H9 (cell line): ENCODE measurements around the gene RPLP1. TPM values are rescaled to one million over a fixed set of nuclear protein-coding genes. Genes with fewer than 3 reads are reported as not detected.
"Not testable (repeated sequence)": the region's sequence is repeated elsewhere in the genome, so short reads cannot be mapped to it uniquely, and the experiment has no call there.

Experiments used
- DNase-seq: peaks from one replicate; pipeline ENCODE4 v3.0.0-alpha.2; 2017
- H2AFZ ChIP-seq: one replicate; pipeline ENCODE4 v1.6.1; 2013; ENCODE audit warnings: mild to moderate bottlenecking, low read length, control low read depth, moderate library complexity
- H2AK5ac ChIP-seq: 2 replicates; pipeline ENCODE4 v1.6.1; 2013; ENCODE audit warnings: low read length, control low read depth, mixed read lengths; ENCODE audit not compliant: insufficient read length
- H2BK120ac ChIP-seq: one replicate; pipeline ENCODE4 v1.6.1; 2013; ENCODE audit warnings: low read depth, mild to moderate bottlenecking, low read length, control low read depth, inconsistent platforms; ENCODE audit not compliant: poor library complexity, severe bottlenecking
- H2BK12ac ChIP-seq: 2 replicates; pipeline ENCODE4 v1.6.1; 2013; ENCODE audit warnings: low read length, control low read depth, mixed read lengths, low read depth; ENCODE audit not compliant: insufficient read length
- H2BK15ac ChIP-seq: 2 replicates; pipeline ENCODE4 v1.6.1; 2013; ENCODE audit warnings: low read depth, low read length, control low read depth
- H2BK20ac ChIP-seq: one replicate; pipeline ENCODE4 v1.6.1; 2013; ENCODE audit warnings: low read depth, mild to moderate bottlenecking, low read length, control low read depth, inconsistent platforms; ENCODE audit not compliant: poor library complexity, severe bottlenecking
- H2BK5ac ChIP-seq: 2 replicates; pipeline ENCODE4 v1.6.1; 2013; ENCODE audit warnings: low read length, control low read depth, mixed read lengths; ENCODE audit not compliant: insufficient read length
- H3K14ac ChIP-seq: 2 replicates; pipeline ENCODE4 v1.6.1; 2013; ENCODE audit warnings: low read length, control low read depth; ENCODE audit not compliant: insufficient read depth
- H3K18ac ChIP-seq: 2 replicates; pipeline ENCODE4 v1.6.1; 2013; ENCODE audit warnings: low read depth, mild to moderate bottlenecking, mixed read lengths, low read length, control low read depth; ENCODE audit not compliant: insufficient read length
- H3K23ac ChIP-seq: 2 replicates; pipeline ENCODE4 v1.6.1; 2013; ENCODE audit warnings: low read length, control low read depth, mixed read lengths, low read depth; ENCODE audit not compliant: insufficient read length
- H3K23me2 ChIP-seq: 2 replicates; pipeline ENCODE4 v1.6.1; 2013; ENCODE audit warnings: low read depth, mild to moderate bottlenecking, mixed read lengths, low read length, control low read depth; ENCODE audit not compliant: insufficient read length, poor library complexity, severe bottlenecking
- H3K27ac ChIP-seq: 2 replicates; pipeline ENCODE4 v1.5.1; 2013; ENCODE audit warnings: low read length, control low read depth, mixed read lengths, low read depth; ENCODE audit not compliant: insufficient read length
- H3K27me3 ChIP-seq: 2 replicates; pipeline ENCODE4 v1.6.1; 2013; ENCODE audit warnings: low read length, control low read depth, inconsistent platforms; ENCODE audit not compliant: insufficient read depth
- H3K4ac ChIP-seq: 2 replicates; pipeline ENCODE4 v1.6.1; 2013; ENCODE audit warnings: low read depth, mild to moderate bottlenecking, control low read depth, inconsistent platforms, low read length, moderate library complexity
- H3K4me1 ChIP-seq: 2 replicates; pipeline ENCODE4 v1.6.1; 2013; ENCODE audit warnings: low read length, control low read depth, inconsistent platforms; ENCODE audit not compliant: insufficient read depth
- H3K4me2 ChIP-seq: 2 replicates; pipeline ENCODE4 v1.6.1; 2013; ENCODE audit warnings: low read length, control low read depth, mixed read lengths; ENCODE audit not compliant: insufficient read length, insufficient read depth
- H3K56ac ChIP-seq: 2 replicates; pipeline ENCODE4 v1.6.1; 2013; ENCODE audit warnings: low read depth, mild to moderate bottlenecking, mixed read lengths, low read length, control low read depth; ENCODE audit not compliant: insufficient read length
- H3K79me1 ChIP-seq: 2 replicates; pipeline ENCODE4 v1.6.1; 2013; ENCODE audit warnings: low read depth, mild to moderate bottlenecking, moderate library complexity, low read length, control low read depth, inconsistent platforms; ENCODE audit not compliant: insufficient read depth, poor library complexity, severe bottlenecking
- H3K79me2 ChIP-seq: 2 replicates; pipeline ENCODE4 v1.6.1; 2013; ENCODE audit warnings: low read length, control low read depth, inconsistent platforms; ENCODE audit not compliant: insufficient read depth
- H3K9ac ChIP-seq: 2 replicates; pipeline ENCODE4 v1.6.1; 2013; ENCODE audit warnings: low read length, control low read depth, mixed read lengths; ENCODE audit not compliant: insufficient read length; ENCODE audit errors: extremely low read depth
- H3K9me3 ChIP-seq: one replicate; pipeline ENCODE4 v1.6.1; 2013; ENCODE audit warnings: low read depth, low read length, inconsistent platforms; ENCODE audit not compliant: control insufficient read depth
- H3T11ph ChIP-seq: one replicate; pipeline ENCODE4 v1.6.1; 2013; ENCODE audit warnings: mild to moderate bottlenecking, low read length, control low read depth, inconsistent platforms
- H4K20me1 ChIP-seq: one replicate; pipeline ENCODE4 v1.6.1; 2013; ENCODE audit not compliant: control insufficient read depth, insufficient read length, insufficient read depth
- H4K5ac ChIP-seq: 2 replicates; pipeline ENCODE4 v1.6.1; 2013; ENCODE audit warnings: low read depth, mild to moderate bottlenecking, mixed read lengths, low read length, control low read depth; ENCODE audit not compliant: insufficient read length
- H4K8ac ChIP-seq: replicated peaks from 2 replicates; pipeline ENCODE4 v1.6.1; 2013; ENCODE audit warnings: low read length, control low read depth, mixed read lengths, low read depth; ENCODE audit not compliant: insufficient read length
- H4K91ac ChIP-seq: 2 replicates; pipeline ENCODE4 v1.6.1; 2013; ENCODE audit warnings: low read depth, mild to moderate bottlenecking, moderate library complexity, mixed read lengths, low read length, control low read depth; ENCODE audit not compliant: insufficient read length
- H3K27ac Mint-ChIP-seq, 3 experiments: 2 replicates in 2 of 3; 3 replicates in 1 of 3; pipeline ENCODE4 v1.8.0; 2020 to 2021; ENCODE audit warnings: mixed read lengths in 3 of 3, mild to moderate bottlenecking in 1 of 3, moderate library complexity in 1 of 3
- H3K27me3 Mint-ChIP-seq: 2 replicates; pipeline ENCODE4 v1.8.0; 2021; ENCODE audit warnings: low read depth, mild to moderate bottlenecking, moderate library complexity, mixed read lengths
- H3K36me3 Mint-ChIP-seq, 3 experiments: 2 replicates in 2 of 3; 3 replicates in 1 of 3; pipeline ENCODE4 v1.8.0; 2020 to 2021; ENCODE audit warnings: low read depth in 3 of 3, mixed read lengths in 3 of 3; ENCODE audit not compliant: insufficient read depth in 1 of 3
- H3K4me1 Mint-ChIP-seq, 2 experiments: 2 replicates each; pipeline ENCODE4 v1.8.0; 2020; ENCODE audit warnings: mixed read lengths in 2 of 2
- H3K4me3 Mint-ChIP-seq, 2 experiments: 2 replicates in 1 of 2; 3 replicates in 1 of 2; pipeline ENCODE4 v1.8.0; 2020 to 2021; ENCODE audit warnings: mild to moderate bottlenecking in 2 of 2, mixed read lengths in 2 of 2, moderate library complexity in 1 of 2
- H3K9me3 Mint-ChIP-seq, 2 experiments: 2 replicates in 1 of 2; 3 replicates in 1 of 2; pipeline ENCODE4 v1.8.0; 2020; ENCODE audit warnings: mild to moderate bottlenecking in 2 of 2, mixed read lengths in 2 of 2, moderate library complexity in 1 of 2
- WGBS: extraction: QIAGEN DNeasy Blood & Tissue Kit; methylation state at CpG from one replicate; pipeline ENCODE4 v1.1.7; 2013; ENCODE audit warnings: missing lambda C conversion rate, low lambda C conversion rate, mixed read lengths; ENCODE audit not compliant: insufficient read length; ENCODE audit errors: extremely low coverage; 5-methylcytosine and 5-hydroxymethylcytosine counted together
- total RNA-seq: library from RNA; stranded (reverse); gene quantifications from 2 replicates; pipeline ENCODE4 v1.2.1, GENCODE V29; 2021
- TF ChIP-seq, protein P1 (sequence below): fragments of 200-600 bp; sonication (generic); conservative IDR thresholded peaks from 3 replicates; pipeline ENCODE4 v1.8.0; 2021; ENCODE audit warnings: antibody characterized with exemption, mild to moderate bottlenecking

Gene RPLP1
- total RNA-seq, 1 experiment from 2014 or later: 1,715 TPM

DNA sequence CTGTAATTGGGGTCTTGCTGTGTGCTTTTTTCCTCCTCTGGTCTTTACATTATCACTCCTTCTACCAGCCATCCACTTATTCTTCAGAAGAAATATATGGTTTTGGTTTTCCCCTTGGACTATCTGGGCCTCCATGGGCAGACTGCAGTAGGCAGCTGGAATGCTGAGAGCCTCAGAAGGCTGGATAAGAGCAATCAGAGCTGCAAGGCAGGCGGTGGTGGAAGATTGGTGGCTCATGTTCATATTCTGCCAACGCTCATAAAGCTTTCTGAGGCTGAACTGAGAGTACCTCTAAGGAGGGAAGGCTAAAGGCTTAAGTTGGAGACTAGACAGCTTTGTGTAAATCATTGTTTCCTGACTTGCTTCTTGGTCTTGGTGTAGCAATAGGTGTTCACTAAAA is 5.7 kb upstream of the RPLP1 start:
- TF ChIP-seq, protein P1, sequence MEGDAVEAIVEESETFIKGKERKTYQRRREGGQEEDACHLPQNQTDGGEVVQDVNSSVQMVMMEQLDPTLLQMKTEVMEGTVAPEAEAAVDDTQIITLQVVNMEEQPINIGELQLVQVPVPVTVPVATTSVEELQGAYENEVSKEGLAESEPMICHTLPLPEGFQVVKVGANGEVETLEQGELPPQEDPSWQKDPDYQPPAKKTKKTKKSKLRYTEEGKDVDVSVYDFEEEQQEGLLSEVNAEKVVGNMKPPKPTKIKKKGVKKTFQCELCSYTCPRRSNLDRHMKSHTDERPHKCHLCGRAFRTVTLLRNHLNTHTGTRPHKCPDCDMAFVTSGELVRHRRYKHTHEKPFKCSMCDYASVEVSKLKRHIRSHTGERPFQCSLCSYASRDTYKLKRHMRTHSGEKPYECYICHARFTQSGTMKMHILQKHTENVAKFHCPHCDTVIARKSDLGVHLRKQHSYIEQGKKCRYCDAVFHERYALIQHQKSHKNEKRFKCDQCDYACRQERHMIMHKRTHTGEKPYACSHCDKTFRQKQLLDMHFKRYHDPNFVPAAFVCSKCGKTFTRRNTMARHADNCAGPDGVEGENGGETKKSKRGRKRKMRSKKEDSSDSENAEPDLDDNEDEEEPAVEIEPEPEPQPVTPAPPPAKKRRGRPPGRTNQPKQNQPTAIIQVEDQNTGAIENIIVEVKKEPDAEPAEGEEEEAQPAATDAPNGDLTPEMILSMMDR: no peak
- no peak overlapping the region for H3K4ac ChIP-seq
- peaks cover 26 to 65% (median 58%) of the 10 kb centered on the region in 3 experiments; a peak in 6 of 7 replicates for H3K36me3 Mint-ChIP-seq

DNA sequence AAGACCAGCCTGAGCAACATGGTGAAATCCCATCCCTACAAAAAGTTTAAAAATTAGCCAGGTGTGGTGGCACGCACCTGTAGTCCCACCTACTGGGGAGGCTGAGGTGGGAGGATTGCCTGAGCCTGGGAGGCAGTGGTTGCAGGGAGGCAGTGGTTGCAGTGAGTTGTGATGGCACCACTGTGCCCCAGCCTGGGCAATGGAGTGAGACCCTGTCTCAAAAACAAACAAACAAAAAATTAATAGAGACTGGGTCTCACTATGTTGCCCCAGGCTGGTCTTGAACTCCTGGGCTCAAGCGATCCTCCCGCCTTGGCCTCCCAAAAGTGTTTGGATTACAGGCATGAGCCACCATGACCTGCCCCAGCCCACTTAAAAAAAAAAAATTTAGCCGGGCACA is 2.4 kb upstream of the RPLP1 start:
- H2BK12ac ChIP-seq, H4K91ac ChIP-seq, H2BK20ac ChIP-seq, H3K27me3 ChIP-seq, H3K14ac ChIP-seq, H3K18ac ChIP-seq, H2BK5ac ChIP-seq, H3K27me3 Mint-ChIP-seq, H3K79me1 ChIP-seq, H4K20me1 ChIP-seq, H3K27ac ChIP-seq, H3K4ac ChIP-seq, H3K27ac Mint-ChIP-seq, H3T11ph ChIP-seq, H3K9me3 Mint-ChIP-seq, H4K5ac ChIP-seq, H2AK5ac ChIP-seq, H3K23ac ChIP-seq, H3K56ac ChIP-seq, H4K8ac ChIP-seq, H2AFZ ChIP-seq, H3K4me1 ChIP-seq, H3K9me3 ChIP-seq, H3K4me3 Mint-ChIP-seq, H3K4me2 ChIP-seq, H2BK120ac ChIP-seq, DNase-seq, H2BK15ac ChIP-seq, H3K9ac ChIP-seq: not testable (repeated sequence)
- Mint-ChIP-seq H3K4me1 (peaks cover 19 to 26% of the 10 kb centered on the region in 2 experiments), H3K36me3 (peaks cover 38 to 62% (median 60%) of the 10 kb centered on the region in 3 experiments)
- H3K79me2 ChIP-seq: peaks cover 21% of the 10 kb centered on the region
- no CpG with 5 or more reads among the region's 4 CpGs for WGBS
- H3K23me2 ChIP-seq: peaks cover 13% of the 10 kb centered on the region

More for the DNA sequence above, 5.7 kb upstream of the RPLP1 start:
- Histone ChIP-seq H3K18ac (no peak overlapping the region), H4K5ac (no peak overlapping the region), H2BK5ac (no peak overlapping the region), H3K14ac (no peak overlapping the region), H2BK12ac (no peak overlapping the region), H4K91ac (no peak overlapping the region), H4K8ac (no peak overlapping the region), H3K56ac (no peak overlapping the region), H3K9me3 (no peaks in the 10 kb centered on the region), H2BK120ac (no peak overlapping the region), H2BK15ac (no peak overlapping the region), H3K23me2 (peaks cover 2% of the 10 kb centered on the region), H3K23ac (no peak overlapping the region), H4K20me1 (no peaks in the 10 kb centered on the region), H3K27ac (no peak overlapping the region), H3K9ac (no peak overlapping the region), H3K79me2 (no peaks in the 10 kb centered on the region), H3K27me3 (no peaks in the 10 kb centered on the region), H3K4me2 (no peak overlapping the region), H3T11ph (no peak overlapping the region), H3K79me1 (no peaks in the 10 kb centered on the region), H2BK20ac (no peak overlapping the region), H2AK5ac (no peak overlapping the region), H3K4me1 (no peaks in the 10 kb centered on the region), H2AFZ (no peak overlapping the region)
- H3K27me3 Mint-ChIP-seq: no peaks in the 10 kb centered on the region
- H3K27ac Mint-ChIP-seq: no peak overlapping the region; a peak in 1 of 7 replicates
- H3K9me3 Mint-ChIP-seq: no peaks in the 10 kb centered on the region
- WGBS: no CpG with 5 or more reads among the region's 2 CpGs
- DNase-seq: no peak
- H3K4me3 Mint-ChIP-seq: no peak overlapping the region
- H3K4me1 Mint-ChIP-seq: peaks cover 5% of the 10 kb centered on the region in 2 experiments
